Measurements from ENCODE around the gene ZNF541.

Gene ZNF541

DNA sequence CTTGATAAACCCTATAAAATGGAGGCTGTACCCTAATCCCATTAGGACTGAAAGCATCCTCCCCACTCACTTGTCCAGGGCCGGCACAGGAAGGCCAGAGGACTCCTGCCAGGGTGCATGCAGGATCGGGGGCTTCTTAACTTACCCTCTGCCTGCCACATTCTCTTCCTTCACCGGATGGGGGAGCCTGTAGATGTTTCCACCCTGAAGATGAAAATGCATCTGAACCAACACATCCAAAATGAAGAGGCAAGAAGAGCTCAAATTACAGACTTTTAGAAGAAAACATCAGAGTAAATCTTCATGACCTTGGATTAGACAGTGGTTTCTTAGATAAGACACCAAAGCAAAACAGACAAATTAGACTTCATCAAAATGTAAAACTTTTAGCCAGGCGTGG lies 32.2 kb downstream of the ZNF541 start:
- no peak for DNase-seq

- DNase-seq: no peak
Observed at GRCh38 chr19:47539747-47540311, 33.1 kb downstream of the ZNF541 start.

GRCh38 chr19:47538812-47539211 lies 34.1 kb downstream of the ZNF541 start:
- DNase-seq: no peak

- DNase-seq: no peak
Observed at GRCh38 chr19:47537493-47537892, 35.5 kb downstream of the ZNF541 start.

DNA sequence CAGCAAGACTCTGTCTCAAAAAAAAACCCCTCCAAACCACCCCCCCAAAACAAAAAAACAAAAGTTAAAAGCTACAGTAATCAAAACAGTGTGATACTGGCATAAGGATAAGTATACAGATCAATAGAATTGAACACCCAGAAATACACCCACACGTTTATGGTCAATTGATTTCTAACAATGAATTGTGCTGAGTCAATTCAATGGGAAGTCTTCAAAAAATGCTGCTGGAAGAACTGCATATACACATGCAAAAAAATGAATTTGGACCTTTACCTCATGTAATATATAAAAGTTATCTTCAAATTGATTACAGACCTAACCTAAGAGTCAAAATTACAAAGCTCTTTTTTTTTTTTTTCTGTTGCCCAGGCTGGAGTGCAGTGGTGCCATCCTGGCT lies 38.3 kb downstream of the ZNF541 start:
- no peak for DNase-seq

GRCh38 chr19:47531640-47532387 lies 41.1 kb downstream of the ZNF541 start:
- no peak for DNase-seq

DNA sequence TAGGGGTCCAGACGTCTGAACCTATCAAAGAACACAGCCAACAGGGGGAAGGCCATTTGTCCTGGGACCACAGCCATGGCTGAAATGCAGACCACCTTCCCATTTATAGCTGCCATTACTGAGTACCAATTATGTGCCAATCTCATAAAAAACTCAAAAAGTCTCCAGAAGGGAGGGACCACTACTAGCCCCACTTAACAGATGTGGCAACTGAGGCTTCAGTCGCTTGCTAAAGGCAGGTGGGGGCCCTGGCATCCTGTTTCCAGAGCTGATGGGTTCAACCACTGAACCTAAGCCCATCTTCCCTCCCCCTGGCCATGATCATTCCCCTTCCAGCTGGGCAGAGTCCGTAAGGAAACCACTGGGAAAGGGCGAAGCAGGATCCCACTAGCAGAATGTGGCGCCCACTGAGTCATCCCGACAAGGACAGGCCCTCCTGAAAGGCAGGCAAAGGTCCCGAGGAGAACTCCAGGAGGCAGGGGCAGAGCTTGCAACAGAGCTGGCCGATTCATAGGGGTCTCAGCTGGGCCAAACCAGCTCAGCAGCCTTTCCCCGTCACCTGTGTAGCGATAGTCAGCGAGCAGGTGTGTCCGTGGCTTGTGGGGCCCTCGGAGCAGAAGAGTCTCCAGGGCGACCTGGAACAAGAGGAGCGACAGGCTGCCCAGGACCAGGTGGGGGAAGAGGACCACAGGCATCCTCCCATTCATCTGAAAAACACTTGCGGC lies 43.8 kb downstream of the ZNF541 start:
- no peak for DNase-seq

DNA sequence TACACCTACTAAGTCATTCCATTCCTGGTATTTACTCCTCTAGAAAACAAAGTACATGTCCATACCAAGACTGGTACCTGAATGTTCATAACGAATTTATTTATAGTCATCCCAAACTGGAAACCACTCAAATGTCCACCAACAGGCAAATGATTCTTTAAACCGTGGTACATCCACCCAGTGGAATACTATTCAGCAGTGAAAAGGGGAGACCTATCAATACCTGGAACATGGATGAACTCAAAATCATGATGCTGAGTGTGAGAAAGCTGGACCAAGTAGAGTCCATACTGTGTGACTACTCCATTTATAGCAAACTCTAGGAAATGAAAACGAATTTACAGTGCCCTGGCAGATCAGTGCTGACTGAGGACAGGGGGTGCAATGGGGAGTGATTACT lies 46.1 kb downstream of the ZNF541 start:
- DNase-seq: no peak

DNA sequence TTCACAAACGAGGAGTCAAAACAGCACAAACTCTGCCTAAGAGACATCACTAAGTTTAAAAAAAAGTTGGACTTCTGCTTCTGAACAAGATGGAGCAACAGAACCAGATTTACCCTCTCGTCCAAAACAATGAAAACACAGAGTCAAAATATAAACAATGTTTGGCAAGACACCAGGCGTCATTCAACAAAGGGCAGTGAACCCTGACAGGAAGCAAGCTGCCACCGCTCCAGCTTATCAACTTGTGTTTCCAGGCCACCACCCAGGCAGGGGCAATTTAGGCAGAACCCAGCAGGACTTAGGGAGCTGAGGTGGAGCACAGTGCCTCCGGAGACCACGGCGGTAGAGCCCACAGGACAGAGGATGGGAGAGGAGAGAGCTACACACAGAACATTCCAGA lies 49.5 kb downstream of the ZNF541 start:
- no peak for DNase-seq

Data from bone marrow (tissue), 2 donors.